AG04449 (cell line): ENCODE measurements around the gene RHOT2.

Experiments used
- CTCF ChIA-PET: fragments of 350-600 bp; formaldehyde crosslinking; extraction: SDS; loops from one replicate; lab custom pipeline; 2021; ENCODE audit warnings: antibody characterized with exemption; lab: Yijun Ruan, JAX
- POLR2A ChIA-PET: fragments of 400-600, 350-600 bp; formaldehyde crosslinking; extraction: SDS; loops from one replicate; lab custom pipeline; 2020; ENCODE audit warnings: antibody characterized with exemption, inconsistent platforms; lab: Yijun Ruan, JAX
- DNase-seq: peaks from one replicate; pipeline ENCODE4 v3.0.0-alpha.2; 2010; ENCODE audit warnings: low read depth, low spot score
- H3K4me3 ChIP-seq: 2 replicates; pipeline ENCODE4 v1.5.1; 2011; ENCODE audit warnings: low read depth, mild to moderate bottlenecking, control low read depth, low read length
- CTCF ChIP-seq: IDR thresholded peaks from one replicate; pipeline ENCODE4 v1.5.1; 2011; ENCODE audit warnings: mild to moderate bottlenecking, moderate library complexity, low read length, control low read depth, inconsistent platforms; ENCODE audit not compliant: insufficient read depth; ENCODE audit errors: missing control alignments

RHOT2 gene

GRCh38 chr16:684071-684794 is 16.3 kb downstream of the RHOT2 start, which contains the start of gene JMJD8:
Gene JMJD8 (minus strand): TSS chr16:684334. CDS start chr16:684319, 15 bp downstream.
- CTCF ChIA-PET: no interaction called here
- no peak for TF ChIP-seq CTCF
- peak; percentile 60 for DNase-seq
- POLR2A ChIA-PET: interaction anchor here (0.7 to 1.2 kb wide), 2 partner anchors 9 to 27 kb away, joined by 3 to 7 read pairs; partner anchors contain the start of gene RHBDL1
- H3K4me3 ChIP-seq: peak within 1 kb of the TSS; percentile 67

DNA sequence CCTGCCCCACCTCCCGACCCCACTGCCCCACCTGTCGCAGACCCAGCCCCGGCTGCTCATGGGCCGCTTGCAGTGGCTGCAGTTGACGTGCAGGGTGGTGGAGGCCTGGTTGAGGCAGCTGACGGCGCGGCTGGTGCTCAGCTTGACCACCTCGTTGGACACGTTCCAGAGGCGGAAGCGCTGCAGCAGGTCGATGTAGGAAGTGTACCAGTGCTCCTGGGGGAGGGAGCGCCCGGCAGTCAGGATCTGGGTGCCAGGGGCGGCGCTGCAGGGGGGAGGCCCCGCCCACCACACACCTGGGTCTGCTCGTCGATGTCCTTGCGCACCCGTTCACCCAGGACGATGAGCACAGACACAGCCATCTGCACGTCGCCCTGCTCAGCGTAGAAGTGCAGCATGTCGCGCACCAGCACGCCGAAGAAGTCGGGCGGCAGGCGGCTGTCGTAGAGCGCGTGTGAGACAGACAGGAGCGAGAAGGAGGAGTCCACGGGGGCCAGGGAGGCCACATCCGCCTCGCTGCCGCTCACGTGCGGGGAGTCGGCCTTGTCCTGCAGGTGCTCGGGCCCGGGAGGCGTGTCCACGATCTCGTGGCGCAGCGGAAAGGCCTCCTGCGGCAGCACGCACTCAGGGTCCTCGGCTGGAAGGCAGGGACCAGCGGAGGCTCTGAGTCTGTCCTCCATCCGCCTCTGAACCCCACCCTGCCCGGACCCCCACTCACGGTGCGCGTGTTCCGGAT is 17.2 kb downstream of the RHOT2 start:
- TF ChIP-seq CTCF: no peak
- H3K4me3 ChIP-seq: no peak overlapping the region
- no peak for DNase-seq
- CTCF ChIA-PET: interaction anchor here (1.3 to 1.5 kb wide), 2 partner anchors 17 to 31 kb away, joined by 5 to 8 read pairs; partner anchors contain the start of gene RHOT2
- POLR2A ChIA-PET: interaction anchor here (0.7 kb wide), 1 partner anchor 28 kb away, joined by 3 read pairs; no protein-coding TSS in a partner anchor

DNA sequence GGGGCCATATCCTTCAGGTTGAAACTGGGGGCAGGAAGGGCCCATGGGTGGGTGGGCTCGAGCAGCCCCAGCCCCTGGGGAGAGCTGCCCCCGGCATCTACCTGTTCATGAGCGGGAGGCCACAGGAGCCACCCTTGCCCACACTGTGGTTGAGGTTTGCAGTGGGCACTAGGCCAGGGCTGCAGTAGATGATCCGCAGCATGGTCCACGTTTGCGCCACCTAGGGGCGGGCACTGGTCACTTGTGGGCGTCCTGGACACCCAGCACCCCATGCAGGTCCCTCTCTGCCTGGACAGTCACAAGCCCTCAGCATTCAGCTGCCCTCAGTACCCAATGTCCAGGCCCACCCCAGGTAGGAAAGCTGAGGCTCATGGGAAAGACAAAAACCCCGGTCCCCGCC is 18.0 kb downstream of the RHOT2 start:
- ChIA-PET POLR2A (interaction anchor here (1.4 kb wide), 1 partner anchor 35 kb away, joined by 5 read pairs; the partner anchor contains the start of gene ANTKMT), CTCF (interaction anchor here (1.2 to 1.5 kb wide), 3 partner anchors 10 to 30 kb away, joined by 5 to 8 read pairs (median 5); partner anchors contain the start of genes RHBDL1 and RHOT2)
- TF ChIP-seq CTCF: peak; percentile 49
- H3K4me3 ChIP-seq: no peak overlapping the region
- DNase-seq: no peak

DNA sequence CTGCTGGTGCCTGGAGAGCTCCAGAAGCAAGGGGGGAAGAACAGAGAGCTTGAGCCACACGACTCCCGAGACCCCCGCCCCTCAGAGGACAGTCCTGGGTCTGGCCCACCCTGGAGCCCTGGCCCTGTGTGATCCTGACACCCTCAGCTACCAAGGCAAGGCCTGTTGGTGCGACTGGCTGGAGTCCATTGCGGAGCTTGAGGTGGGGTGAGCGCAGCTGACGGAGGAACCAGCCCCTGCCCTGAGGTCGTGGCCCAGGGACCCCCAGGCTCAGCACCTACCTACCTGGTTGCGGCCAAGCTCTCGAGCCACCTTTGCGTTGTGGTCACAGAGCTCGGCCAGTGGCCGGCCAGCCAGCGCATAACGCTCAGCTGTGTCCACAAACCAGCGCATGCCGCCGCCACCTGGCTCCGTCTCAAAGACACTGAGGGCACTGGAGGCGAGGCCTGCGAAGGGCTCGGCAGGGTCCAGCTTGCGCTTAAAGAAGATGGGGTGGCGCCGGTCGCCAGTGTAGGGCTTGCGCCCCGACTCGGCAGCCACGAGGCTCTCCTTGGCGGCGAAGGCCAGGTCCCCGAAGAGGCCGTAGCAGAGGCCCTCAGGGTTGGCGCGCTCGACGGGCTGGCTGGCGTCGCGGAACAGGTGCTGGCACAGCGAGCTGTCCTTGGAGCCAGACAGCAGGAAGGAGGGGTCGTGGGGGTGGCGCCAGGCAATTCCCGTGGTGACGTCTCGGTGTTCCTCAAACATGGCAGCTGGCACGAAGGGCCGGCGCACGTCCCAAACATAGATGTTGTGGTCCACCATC is 18.7 kb downstream of the RHOT2 start:
- ChIA-PET POLR2A (interaction anchor here (1.4 kb wide), 1 partner anchor 34 kb away, joined by 5 read pairs; the partner anchor contains the start of gene ANTKMT), CTCF (interaction anchor here (1.2 to 1.5 kb wide), 3 partner anchors 11 to 29 kb away, joined by 5 to 8 read pairs (median 5); partner anchors contain the start of genes RHBDL1 and RHOT2)
- TF ChIP-seq CTCF: no peak

DNA sequence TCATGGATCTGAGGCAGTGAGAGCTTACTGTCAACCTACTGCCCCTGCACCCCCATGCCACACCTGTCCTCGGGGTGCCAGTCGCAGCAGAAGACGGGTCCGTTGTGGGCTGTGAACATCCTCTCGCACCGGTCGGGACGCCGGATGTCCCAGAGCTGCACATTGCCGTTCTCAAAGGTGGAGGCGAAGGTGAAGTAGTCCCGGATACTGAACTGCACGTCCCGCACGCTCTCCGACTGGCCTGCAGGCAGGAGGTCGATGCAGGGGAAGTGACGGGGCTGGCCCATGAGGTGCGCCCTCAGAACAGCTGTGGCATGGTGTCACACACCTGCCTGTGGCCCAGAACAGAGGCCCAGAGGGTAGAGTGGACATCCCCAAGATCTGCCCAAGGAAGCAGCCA is 19.6 kb downstream of the RHOT2 start:
- no peak overlapping the region for H3K4me3 ChIP-seq
- TF ChIP-seq CTCF: no peak
- no peak for DNase-seq
- ChIA-PET POLR2A (no interaction called here), CTCF (interaction anchor here (1.0 to 3.9 kb wide), 3 partner anchors 10 to 25 kb away, joined by 3 to 18 read pairs (median 3); no protein-coding TSS in a partner anchor)

More for the DNA sequence above, 18.7 kb downstream of the RHOT2 start:
- H3K4me3 ChIP-seq: no peak overlapping the region
- DNase-seq: no peak
